Measurements from ENCODE around the gene TBXT. TPM values are rescaled to one million over a fixed set of nuclear protein-coding genes. Genes with fewer than 3 reads are reported as not detected.

Gene TBXT
- total RNA-seq, 1 experiment from 2014 or later, result 0.31 TPM

GRCh38 chr6:166197361-166197760 is 29.7 kb upstream of the TBXT start:
- no peaks in the 10 kb centered on the region for H3K79me2 ChIP-seq (ENCODE audit: insufficient read depth, low read length)
- DNase-seq, result no peak

More at GRCh38 chr6:166197361-166197760, 29.7 kb upstream of the TBXT start:
- Histone ChIP-seq H4K91ac (ENCODE audit: insufficient read length, low read depth, low read length) (no peak overlapping the region), H2BK120ac (ENCODE audit: low read depth, low read length, poor library complexity, severe bottlenecking) (no peak overlapping the region), H4K5ac (ENCODE audit: insufficient read length, low read depth, low read length) (no peak overlapping the region), H2BK20ac (ENCODE audit: low read depth, low read length, poor library complexity, severe bottlenecking) (no peak overlapping the region), H2BK15ac (ENCODE audit: low read depth, low read length) (no peak overlapping the region), H3T11ph (ENCODE audit: low read length) (no peak overlapping the region), H2BK5ac (ENCODE audit: insufficient read length, low read length) (no peak overlapping the region), H3K4me2 (ENCODE audit: insufficient read depth, insufficient read length, low read length) (no peak overlapping the region), H3K27ac (ENCODE audit: insufficient read length, low read depth, low read length) (no peak overlapping the region), H3K18ac (ENCODE audit: insufficient read length, low read depth, low read length) (no peak overlapping the region), H3K23ac (ENCODE audit: insufficient read length, low read depth, low read length) (no peak overlapping the region), H3K27me3 (ENCODE audit: insufficient read depth, low read length) (no peaks in the 10 kb centered on the region; the same call in 1 of the 2 replicates), H3K9ac (ENCODE audit: extremely low read depth, insufficient read length, low read length) (no peak overlapping the region), H3K79me1 (ENCODE audit: insufficient read depth, low read depth, low read length, poor library complexity, severe bottlenecking) (no peaks in the 10 kb centered on the region), H3K56ac (ENCODE audit: insufficient read length, low read depth, low read length) (no peak overlapping the region), H4K8ac (replicated peaks; ENCODE audit: insufficient read length, low read depth, low read length) (no peak overlapping the region), H2AFZ (ENCODE audit: low read length) (no peak overlapping the region), H2AK5ac (ENCODE audit: insufficient read length, low read length) (no peak overlapping the region), H3K14ac (ENCODE audit: insufficient read depth, low read length) (no peak overlapping the region), H3K4me1 (ENCODE audit: insufficient read depth, low read length) (peaks cover 3% of the 10 kb centered on the region; the same call in 1 of the 2 replicates), H4K20me1 (ENCODE audit: control insufficient read depth, insufficient read depth, insufficient read length) (no peaks in the 10 kb centered on the region), H2BK12ac (ENCODE audit: insufficient read length, low read depth, low read length) (no peak overlapping the region), H3K4ac (ENCODE audit: low read depth, low read length) (no peak overlapping the region), H3K9me3 (ENCODE audit: control insufficient read depth, low read depth, low read length) (no peaks in the 10 kb centered on the region), H3K23me2 (ENCODE audit: insufficient read length, low read depth, low read length, poor library complexity, severe bottlenecking) (no peaks in the 10 kb centered on the region)
- peaks cover 14 to 21% of the 10 kb centered on the region in 2 experiments for H3K4me1 Mint-ChIP-seq
- no peaks in the 10 kb centered on the region for H3K36me3 Mint-ChIP-seq (ENCODE audit: insufficient read depth in 1 of 3, low read depth in 3 of 3)
- H3K9me3 Mint-ChIP-seq, result no peaks in the 10 kb centered on the region; a peak in 1 of 5 replicates
- H3K27me3 Mint-ChIP-seq (ENCODE audit: low read depth), result peaks cover 79% of the 10 kb centered on the region
- no peak for TF ChIP-seq CTCF (conservative IDR thresholded peaks at IDR 0.05)
- no peak overlapping the region for H3K27ac Mint-ChIP-seq
- H3K4me3 Mint-ChIP-seq, result no peak overlapping the region
- no CpG with 5 or more reads among the region's 5 CpGs for WGBS (ENCODE audit: extremely low coverage, insufficient read length, low lambda C conversion rate)
